OCI-LY1 (cell line): Measurements from ENCODE around the gene TMCC2.

Experiments used
- H2AFZ ChIP-seq: fragments of 200-600 bp; sonication (generic), shearing (Covaris generic); 2 replicates; pipeline ENCODE4 v1.6.0; 2014; ENCODE audit warnings: antibody characterized with exemption, mild to moderate bottlenecking, low read length
- H3F3A ChIP-seq: fragments of 200-600 bp; sonication (generic), shearing (Covaris generic); 2 replicates; pipeline ENCODE4 v1.6.0; 2014; ENCODE audit warnings: mild to moderate bottlenecking, antibody characterized with exemption, low read length, moderate library complexity; ENCODE audit not compliant: insufficient read depth
- H3K27ac ChIP-seq: fragments of 200-600 bp; sonication (generic); 2 replicates; pipeline ENCODE4 v1.5.1; 2014; ENCODE audit warnings: low read length, mixed run types, mild to moderate bottlenecking, low read depth; ENCODE audit not compliant: poor library complexity, severe bottlenecking
- H3K27me3 ChIP-seq: fragments of 200-600 bp; sonication (generic); 2 replicates; pipeline ENCODE4 v1.6.0; 2014; ENCODE audit warnings: antibody characterized with exemption, mild to moderate bottlenecking, low read length, moderate library complexity; ENCODE audit not compliant: insufficient read depth
- H3K36me3 ChIP-seq: fragments of 200-600 bp; sonication (generic); 2 replicates; pipeline ENCODE4 v1.6.1; 2014; ENCODE audit warnings: mild to moderate bottlenecking, antibody characterized with exemption, low read length, moderate library complexity, mixed read lengths; ENCODE audit not compliant: insufficient read depth
- H3K4me1 ChIP-seq: fragments of 200-600 bp; sonication (generic); 2 replicates; pipeline ENCODE4 v1.5.1; 2014; ENCODE audit warnings: mild to moderate bottlenecking, low read length, moderate library complexity; ENCODE audit not compliant: insufficient read depth, severe bottlenecking
- H3K4me2 ChIP-seq: fragments of 200-600 bp; sonication (generic), shearing (Covaris generic); 2 replicates; pipeline ENCODE4 v1.6.1; 2014; ENCODE audit warnings: low read length
- H3K4me3 ChIP-seq: fragments of 200-600 bp; sonication (generic); 2 replicates; pipeline ENCODE4 v1.5.1; 2014; ENCODE audit warnings: low read length, low read depth, mild to moderate bottlenecking, mixed read lengths; ENCODE audit not compliant: poor library complexity, severe bottlenecking
- H3K79me2 ChIP-seq: fragments of 200-600 bp; shearing (Covaris generic); 2 replicates; pipeline ENCODE4 v1.6.1; 2016; ENCODE audit warnings: mixed run types, low read length, mixed read lengths; ENCODE audit not compliant: insufficient read depth
- H3K9ac ChIP-seq: fragments of 200-600 bp; sonication (generic), shearing (Covaris generic); 2 replicates; pipeline ENCODE4 v1.6.1; 2014; ENCODE audit warnings: mild to moderate bottlenecking, low read length, mixed read lengths
- H3K9me2 ChIP-seq: fragments of 200-600 bp; sonication (generic), shearing (Covaris generic); 2 replicates; pipeline ENCODE4 v1.6.1; 2014; ENCODE audit warnings: low read depth, mild to moderate bottlenecking, low read length, mixed read lengths
- H3K9me3 ChIP-seq: fragments of 200-600 bp; shearing (Covaris generic); 2 replicates; pipeline ENCODE4 v1.6.1; 2014; ENCODE audit warnings: low read length, mixed read lengths
- H4K20me1 ChIP-seq: fragments of 200-600 bp; sonication (generic), shearing (Covaris generic); 2 replicates; pipeline ENCODE4 v1.6.0; 2016; ENCODE audit warnings: mild to moderate bottlenecking, low read length; ENCODE audit not compliant: insufficient read depth
- EZH2 ChIP-seq: fragments of 200-600 bp; sonication (generic), shearing (Covaris generic); IDR thresholded peaks from 2 replicates; pipeline ENCODE4 v1.8.0; 2017; ENCODE audit warnings: borderline replicate concordance, mixed run types, mild to moderate bottlenecking, antibody characterized with exemption, low read length, moderate library complexity, mixed read lengths
- TF ChIP-seq, protein P1 (sequence below): fragments of 200-600 bp; sonication (generic), shearing (Covaris generic); IDR thresholded peaks from 2 replicates; pipeline ENCODE4 v1.5.1; 2017; ENCODE audit warnings: mild to moderate bottlenecking, antibody characterized with exemption, low read length, moderate library complexity, mixed read lengths

The TMCC2 gene

DNA sequence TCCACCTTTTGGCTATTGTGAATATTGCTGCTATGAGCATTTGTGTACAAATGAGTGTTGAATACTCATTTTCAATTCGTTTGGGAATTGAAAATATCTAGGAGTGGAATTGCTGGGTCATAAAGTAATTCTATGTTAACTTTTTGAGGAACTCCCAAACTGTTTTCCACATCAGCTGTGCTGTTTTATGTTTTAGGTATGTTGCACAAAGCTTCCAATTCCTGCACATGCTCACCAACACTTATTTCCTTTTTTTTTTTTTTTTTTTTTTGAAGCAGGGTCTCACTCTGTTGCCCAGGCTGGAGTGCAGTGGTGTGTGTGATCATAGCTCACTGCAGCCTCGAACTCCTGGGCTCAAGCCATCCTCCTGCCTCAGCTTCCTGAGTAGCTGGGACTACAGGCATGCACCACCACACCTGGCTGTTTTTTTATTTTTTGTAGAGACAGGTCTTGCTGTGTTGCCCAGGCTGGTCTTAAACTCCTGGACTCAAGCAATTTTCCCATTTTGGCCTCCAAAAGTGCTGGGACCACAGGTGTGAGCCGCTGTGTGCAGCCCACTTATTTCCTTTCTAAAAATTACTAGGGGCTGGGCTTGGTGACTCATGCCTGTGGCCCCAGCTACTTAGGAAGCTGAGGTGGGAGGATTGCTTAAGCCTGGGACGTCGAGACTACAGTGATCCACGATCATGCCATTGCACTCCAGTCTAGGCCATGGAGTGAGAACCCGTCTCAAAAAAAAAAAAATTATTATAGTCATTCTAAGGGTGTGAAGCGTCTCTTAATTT is 33.4 kb downstream of the TMCC2 start:
- TF ChIP-seq EZH2, result no peak
- TF ChIP-seq, protein P1, sequence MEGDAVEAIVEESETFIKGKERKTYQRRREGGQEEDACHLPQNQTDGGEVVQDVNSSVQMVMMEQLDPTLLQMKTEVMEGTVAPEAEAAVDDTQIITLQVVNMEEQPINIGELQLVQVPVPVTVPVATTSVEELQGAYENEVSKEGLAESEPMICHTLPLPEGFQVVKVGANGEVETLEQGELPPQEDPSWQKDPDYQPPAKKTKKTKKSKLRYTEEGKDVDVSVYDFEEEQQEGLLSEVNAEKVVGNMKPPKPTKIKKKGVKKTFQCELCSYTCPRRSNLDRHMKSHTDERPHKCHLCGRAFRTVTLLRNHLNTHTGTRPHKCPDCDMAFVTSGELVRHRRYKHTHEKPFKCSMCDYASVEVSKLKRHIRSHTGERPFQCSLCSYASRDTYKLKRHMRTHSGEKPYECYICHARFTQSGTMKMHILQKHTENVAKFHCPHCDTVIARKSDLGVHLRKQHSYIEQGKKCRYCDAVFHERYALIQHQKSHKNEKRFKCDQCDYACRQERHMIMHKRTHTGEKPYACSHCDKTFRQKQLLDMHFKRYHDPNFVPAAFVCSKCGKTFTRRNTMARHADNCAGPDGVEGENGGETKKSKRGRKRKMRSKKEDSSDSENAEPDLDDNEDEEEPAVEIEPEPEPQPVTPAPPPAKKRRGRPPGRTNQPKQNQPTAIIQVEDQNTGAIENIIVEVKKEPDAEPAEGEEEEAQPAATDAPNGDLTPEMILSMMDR, result no peak
- Histone ChIP-seq H3K4me3 (no peak overlapping the region), H3K9me2 (no peaks in the 10 kb centered on the region), H2AFZ (no peak overlapping the region), H3K9me3 (no peaks in the 10 kb centered on the region), H3K4me1 (peaks cover 9% of the 10 kb centered on the region), H3K27me3 (peaks cover 16% of the 10 kb centered on the region; the same call in 1 of the 2 replicates), H3K27ac (no peak overlapping the region), H3K79me2 (no peaks in the 10 kb centered on the region), H3K9ac (no peak overlapping the region), H3K4me2 (no peak overlapping the region), H3F3A (no peaks in the 10 kb centered on the region), H3K36me3 (no peaks in the 10 kb centered on the region; the same call in 1 of the 2 replicates), H4K20me1 (no peaks in the 10 kb centered on the region)

DNA sequence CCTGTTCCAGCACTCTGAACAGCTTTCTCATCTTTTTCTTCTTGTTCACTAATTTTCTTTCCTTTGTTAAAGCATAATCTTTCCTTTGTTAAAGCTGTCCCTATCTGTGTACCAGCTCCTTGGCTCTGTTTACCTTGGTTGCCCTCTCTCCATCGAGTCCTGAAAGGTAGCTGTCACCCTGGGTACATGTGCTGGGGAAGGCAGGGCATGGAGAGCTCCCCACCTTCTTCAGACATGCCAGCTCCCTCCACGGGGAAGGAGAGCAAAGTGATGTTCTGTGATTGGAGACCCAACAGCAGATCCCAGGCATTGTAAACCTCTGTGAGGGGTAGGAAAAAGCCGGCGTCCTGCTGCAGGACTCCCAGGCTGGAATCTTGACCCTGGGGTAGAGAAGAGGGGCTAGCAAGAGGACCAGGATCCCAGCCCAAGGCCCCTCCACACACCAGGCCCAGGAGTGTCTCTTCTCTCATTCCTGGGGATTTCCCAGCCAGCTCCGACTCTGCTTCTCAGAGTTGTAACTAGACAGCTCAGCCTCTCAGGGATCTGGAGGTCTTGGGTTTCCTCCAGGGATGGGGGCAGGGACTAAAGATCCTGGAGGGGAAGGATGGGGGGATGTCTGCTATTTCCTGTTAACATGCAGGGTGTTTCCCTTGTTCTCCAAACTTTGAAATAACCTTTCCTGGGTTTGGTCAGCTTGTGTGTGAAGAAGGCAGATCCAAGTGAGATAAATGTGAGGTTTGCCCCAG is 34.4 kb downstream of the TMCC2 start:
- Histone ChIP-seq H3K27ac (no peak overlapping the region), H2AFZ (no peak overlapping the region), H3K9ac (no peak overlapping the region), H3K4me3 (no peak overlapping the region), H4K20me1 (no peaks in the 10 kb centered on the region), H3K4me1 (peaks cover 9% of the 10 kb centered on the region), H3F3A (no peaks in the 10 kb centered on the region), H3K79me2 (no peaks in the 10 kb centered on the region), H3K27me3 (peaks cover 16% of the 10 kb centered on the region; the same call in 1 of the 2 replicates), H3K9me2 (no peaks in the 10 kb centered on the region), H3K9me3 (no peaks in the 10 kb centered on the region), H3K4me2 (no peak overlapping the region), H3K36me3 (no peaks in the 10 kb centered on the region; the same call in 1 of the 2 replicates)
- no peak for TF ChIP-seq EZH2
- TF ChIP-seq, protein P1, result no peak

DNA sequence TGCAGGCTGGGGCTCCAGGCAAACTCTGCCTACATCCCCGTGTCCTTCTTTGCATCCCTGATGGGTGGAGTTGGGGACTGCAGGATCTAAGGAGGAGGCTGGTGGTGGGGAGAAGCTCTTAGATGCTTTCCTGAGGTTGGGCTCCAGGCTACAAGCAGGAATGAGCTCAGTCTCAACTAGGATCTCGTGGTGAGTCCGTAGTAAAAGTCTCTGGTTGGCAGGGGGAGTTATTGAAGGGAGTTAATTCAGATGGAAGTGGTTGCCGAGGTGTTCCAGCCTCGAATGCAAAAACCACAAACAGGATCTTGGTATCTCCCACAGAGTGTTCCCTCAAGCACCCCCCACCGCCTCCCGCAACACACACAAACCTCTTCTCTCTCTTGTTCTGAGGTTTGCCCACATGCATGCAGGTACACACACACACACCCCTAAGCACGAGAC is 35.0 kb downstream of the TMCC2 start:
- peaks cover 9% of the 10 kb centered on the region for H3K4me1 ChIP-seq
- no peak for TF ChIP-seq EZH2
- TF ChIP-seq, protein P1, result no peak
- H3K4me3 ChIP-seq, result no peak overlapping the region
- no peak overlapping the region for H3K9ac ChIP-seq
- H3K27ac ChIP-seq, result no peak overlapping the region
- H3K79me2 ChIP-seq, result no peaks in the 10 kb centered on the region
- no peaks in the 10 kb centered on the region for H3F3A ChIP-seq
- H4K20me1 ChIP-seq, result no peaks in the 10 kb centered on the region
- no peaks in the 10 kb centered on the region for H3K9me2 ChIP-seq
- H3K36me3 ChIP-seq, result no peaks in the 10 kb centered on the region; the same call in 1 of the 2 replicates
- peaks cover 13% of the 10 kb centered on the region; the same call in 1 of the 2 replicates for H3K27me3 ChIP-seq
- H3K9me3 ChIP-seq, result no peaks in the 10 kb centered on the region
- H3K4me2 ChIP-seq, result no peak overlapping the region
- no peak overlapping the region for H2AFZ ChIP-seq
